KMS-11 (cell line): Measurements from ENCODE around the gene CLDN8.

Experiments used
- H2AFZ ChIP-seq: fragments of 200-600 bp; sonication (generic); 2 replicates; pipeline ENCODE4 v1.6.1; 2016; ENCODE audit warnings: antibody characterized with exemption, mixed run types, low read depth
- H3K27ac ChIP-seq: fragments of 200-600 bp; sonication (generic); 2 replicates; pipeline ENCODE4 v1.6.1; 2016; ENCODE audit warnings: mild to moderate bottlenecking, mixed run types
- H3K27me3 ChIP-seq: fragments of 200-600 bp; sonication (generic); 2 replicates; pipeline ENCODE4 v1.6.1; 2017; ENCODE audit warnings: mild to moderate bottlenecking, low read depth, mixed run types, moderate library complexity; ENCODE audit not compliant: insufficient read depth
- H3K36me3 ChIP-seq: fragments of 200-600 bp; sonication (generic); 2 replicates; pipeline ENCODE4 v1.6.1; 2017; ENCODE audit warnings: mild to moderate bottlenecking, mixed run types; ENCODE audit not compliant: insufficient read depth
- H3K4me1 ChIP-seq: fragments of 200-600 bp; sonication (generic); 2 replicates; pipeline ENCODE4 v1.6.1; 2016; ENCODE audit warnings: mild to moderate bottlenecking, low read depth, mixed run types; ENCODE audit not compliant: poor library complexity, severe bottlenecking
- H3K4me2 ChIP-seq: fragments of 200-600 bp; sonication (generic); 2 replicates; pipeline ENCODE4 v1.7.0; 2016; ENCODE audit warnings: mild to moderate bottlenecking, mixed run types
- H3K4me3 ChIP-seq: fragments of 200-600 bp; sonication (generic); IDR thresholded peaks from 2 replicates; pipeline ENCODE4 v1.6.1; 2017; ENCODE audit warnings: low read depth, low read length, mixed read lengths; ENCODE audit not compliant: insufficient read depth
- H3K79me2 ChIP-seq: fragments of 200-600 bp; sonication (generic); 2 replicates; pipeline ENCODE4 v1.6.1; 2016; ENCODE audit warnings: low read depth, mixed run types; ENCODE audit not compliant: insufficient read depth
- H3K9ac ChIP-seq: fragments of 200-600 bp; sonication (generic); 2 replicates; pipeline ENCODE4 v1.6.1; 2016; ENCODE audit warnings: mild to moderate bottlenecking, mixed run types
- H4K20me1 ChIP-seq: fragments of 200-600 bp; sonication (generic); 2 replicates; pipeline ENCODE4 v1.6.1; 2016; ENCODE audit warnings: mild to moderate bottlenecking, mixed run types; ENCODE audit not compliant: insufficient read depth
- TF ChIP-seq, protein P1 (sequence below): fragments of 200-600 bp; sonication (generic); conservative IDR thresholded peaks from 2 replicates; pipeline ENCODE4 v1.6.1; 2017; ENCODE audit warnings: low read depth, mild to moderate bottlenecking, antibody characterized with exemption, low read length, moderate library complexity, mixed read lengths

CLDN8 gene

DNA sequence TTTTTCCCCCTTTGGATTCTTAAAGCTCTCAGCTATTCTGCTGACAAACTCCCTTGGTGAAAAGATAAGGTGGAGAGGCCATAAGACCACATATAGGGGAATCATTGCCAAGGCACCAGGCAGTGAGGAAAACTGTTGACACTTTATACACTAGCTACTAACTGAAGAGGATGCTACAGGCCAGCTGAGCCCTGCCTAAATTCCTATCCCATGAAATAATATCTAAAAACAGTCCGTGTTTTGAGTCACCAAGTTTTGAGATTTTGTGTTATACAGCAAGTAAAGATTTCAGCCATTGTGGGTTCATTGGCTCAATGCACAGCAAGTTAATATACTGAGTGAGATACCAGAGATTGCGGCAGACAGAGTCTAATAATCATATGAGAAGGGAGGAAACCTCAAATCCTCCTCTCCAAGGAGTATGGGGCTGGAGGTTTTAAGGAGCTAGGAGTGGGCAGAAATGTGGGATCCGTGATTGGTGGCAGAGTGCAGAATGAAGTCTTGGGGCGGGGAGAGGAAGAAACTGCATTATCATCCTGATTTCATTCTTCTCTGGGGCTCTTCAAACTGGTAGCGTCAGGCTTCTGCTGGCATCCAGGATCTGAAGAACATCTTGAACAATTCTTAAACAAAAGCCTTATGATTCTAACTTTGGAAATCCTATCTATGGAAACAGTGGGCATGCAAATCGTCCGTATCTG is 9.2 kb downstream of the CLDN8 start:
- no peak overlapping the region for H2AFZ ChIP-seq
- H3K9ac ChIP-seq: no peak overlapping the region
- no peaks in the 10 kb centered on the region for H3K27me3 ChIP-seq
- no peak overlapping the region for H3K27ac ChIP-seq
- H4K20me1 ChIP-seq: no peaks in the 10 kb centered on the region
- H3K4me3 ChIP-seq: no peak overlapping the region
- H3K4me2 ChIP-seq: no peak overlapping the region
- H3K79me2 ChIP-seq: no peaks in the 10 kb centered on the region
- H3K4me1 ChIP-seq: no peaks in the 10 kb centered on the region
- no peaks in the 10 kb centered on the region for H3K36me3 ChIP-seq
- TF ChIP-seq, protein P1, sequence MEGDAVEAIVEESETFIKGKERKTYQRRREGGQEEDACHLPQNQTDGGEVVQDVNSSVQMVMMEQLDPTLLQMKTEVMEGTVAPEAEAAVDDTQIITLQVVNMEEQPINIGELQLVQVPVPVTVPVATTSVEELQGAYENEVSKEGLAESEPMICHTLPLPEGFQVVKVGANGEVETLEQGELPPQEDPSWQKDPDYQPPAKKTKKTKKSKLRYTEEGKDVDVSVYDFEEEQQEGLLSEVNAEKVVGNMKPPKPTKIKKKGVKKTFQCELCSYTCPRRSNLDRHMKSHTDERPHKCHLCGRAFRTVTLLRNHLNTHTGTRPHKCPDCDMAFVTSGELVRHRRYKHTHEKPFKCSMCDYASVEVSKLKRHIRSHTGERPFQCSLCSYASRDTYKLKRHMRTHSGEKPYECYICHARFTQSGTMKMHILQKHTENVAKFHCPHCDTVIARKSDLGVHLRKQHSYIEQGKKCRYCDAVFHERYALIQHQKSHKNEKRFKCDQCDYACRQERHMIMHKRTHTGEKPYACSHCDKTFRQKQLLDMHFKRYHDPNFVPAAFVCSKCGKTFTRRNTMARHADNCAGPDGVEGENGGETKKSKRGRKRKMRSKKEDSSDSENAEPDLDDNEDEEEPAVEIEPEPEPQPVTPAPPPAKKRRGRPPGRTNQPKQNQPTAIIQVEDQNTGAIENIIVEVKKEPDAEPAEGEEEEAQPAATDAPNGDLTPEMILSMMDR: no peak

GRCh38 chr21:30200000-30200399 is 15.9 kb downstream of the CLDN8 start:
- Histone ChIP-seq H3K36me3 (no peaks in the 10 kb centered on the region), H3K27me3 (no peaks in the 10 kb centered on the region), H3K27ac (no peak overlapping the region), H3K9ac (no peak overlapping the region), H3K79me2 (no peaks in the 10 kb centered on the region), H3K4me3 (no peak overlapping the region), H4K20me1 (no peaks in the 10 kb centered on the region), H3K4me1 (no peaks in the 10 kb centered on the region), H2AFZ (no peak overlapping the region), H3K4me2 (no peak overlapping the region)
- TF ChIP-seq, protein P1: no peak

DNA sequence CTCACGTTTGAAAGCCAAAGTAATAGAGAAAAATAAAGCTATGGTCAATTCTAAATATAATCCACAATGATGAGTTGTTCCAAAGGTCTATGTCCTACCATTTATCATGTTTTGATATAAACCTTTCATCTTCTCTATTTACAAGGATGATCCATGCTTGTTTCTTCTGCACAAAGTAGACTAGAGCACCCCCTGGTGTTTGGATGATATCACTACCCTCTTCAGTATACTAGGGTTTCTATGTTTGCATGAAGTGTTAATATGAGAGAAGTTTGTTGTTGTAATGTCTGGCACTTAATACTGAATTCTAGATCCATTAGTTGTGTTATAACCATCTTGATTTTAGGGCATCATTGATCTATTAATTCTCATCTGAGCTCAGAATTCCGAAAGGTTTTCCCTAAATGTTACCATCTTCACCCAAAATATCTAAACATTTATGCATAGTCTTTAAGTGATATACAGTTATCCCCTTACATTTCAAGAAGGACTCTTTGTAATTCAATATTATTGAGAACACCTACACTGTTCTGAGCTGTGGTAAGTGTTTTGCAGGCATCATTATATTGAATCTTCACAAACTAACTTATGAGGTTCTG is 21.1 kb downstream of the CLDN8 start:
- Histone ChIP-seq H3K79me2 (no peaks in the 10 kb centered on the region), H3K4me2 (no peak overlapping the region), H3K4me1 (no peaks in the 10 kb centered on the region), H3K27me3 (no peaks in the 10 kb centered on the region), H2AFZ (no peak overlapping the region), H3K36me3 (no peaks in the 10 kb centered on the region), H3K9ac (no peak overlapping the region), H3K4me3 (no peak overlapping the region), H3K27ac (no peak overlapping the region), H4K20me1 (no peaks in the 10 kb centered on the region)
- TF ChIP-seq, protein P1: peak; percentile 86

- Histone ChIP-seq H4K20me1 (no peaks in the 10 kb centered on the region), H3K4me3 (no peak overlapping the region), H2AFZ (no peak overlapping the region), H3K27me3 (no peaks in the 10 kb centered on the region), H3K4me2 (no peak overlapping the region), H3K27ac (no peak overlapping the region), H3K9ac (no peak overlapping the region), H3K4me1 (no peaks in the 10 kb centered on the region), H3K79me2 (no peaks in the 10 kb centered on the region), H3K36me3 (no peaks in the 10 kb centered on the region)
- TF ChIP-seq, protein P1: no peak
Measured at GRCh38 chr21:30193201-30193600, 22.7 kb downstream of the CLDN8 start.
